SK-N-MC (cell line): ENCODE measurements around the gene SLC3A2.

ENCODE experiments used
- EZH2 ChIP-seq: fragments of 200-600 bp; sonication (generic); IDR thresholded peaks from one replicate; pipeline ENCODE4 v1.6.1; 2017; ENCODE audit warnings: antibody characterized with exemption
- FOXP2 ChIP-seq: optimal IDR thresholded peaks from 2 replicates; pipeline ENCODE3; 2011; ENCODE audit warnings: mild to moderate bottlenecking, moderate library complexity; ENCODE audit not compliant: insufficient read depth; ENCODE audit errors: extremely low read length, control extremely low read depth
- POLR2AphosphoS5 ChIP-seq: IDR thresholded peaks from 2 replicates; pipeline ENCODE4 v1.6.1; 2012; ENCODE audit warnings: mild to moderate bottlenecking, low read depth, low read length, borderline replicate concordance

GRCh38 chr11:62914416-62914815 is 33.7 kb downstream of the SLC3A2 start:
- TF ChIP-seq POLR2AphosphoS5 (no peak), EZH2 (no peak), FOXP2 (no peak)
